Measurements from ENCODE around the gene HTT. TPM values are rescaled to one million over a fixed set of nuclear protein-coding genes. Genes with fewer than 3 reads are reported as not detected.

Gene HTT
- total RNA-seq, 2 donors from 2014 or later = 104 to 109 TPM

- no peaks in the 10 kb centered on the region for H3K27me3 ChIP-seq (ENCODE audit: control insufficient read depth, insufficient read depth, low read length, poor library complexity, severe bottlenecking)
- Mint-ChIP-seq H3K4me3 (no peak overlapping the region), H3K27me3 (ENCODE audit: insufficient read depth) (no peaks in the 10 kb centered on the region), H3K4me1 (peaks cover 5% of the 10 kb centered on the region), H3K9me3 (peaks cover 21% of the 10 kb centered on the region), H3K36me3 (ENCODE audit: low read depth) (peaks cover 94% of the 10 kb centered on the region), H3K27ac (peak overlapping the region; percentile 64)
- no peaks in the 10 kb centered on the region for H3K4me1 ChIP-seq (ENCODE audit: control insufficient read depth, insufficient read depth, low read length)
- H3K27ac ChIP-seq (ENCODE audit: low read depth, low read length) = no peak overlapping the region
- no peak overlapping the region for H3K4me3 ChIP-seq (ENCODE audit: low read length)
- peak; percentile 61 for DNase-seq
- TF ChIP-seq CTCF (conservative IDR thresholded peaks at IDR 0.05) = no peak
- H3K9me3 ChIP-seq (ENCODE audit: control insufficient read depth, low read length) = peaks cover 30% of the 10 kb centered on the region
- 80 to 86% methylated on average over 4 of the region's 5 CpGs for WGBS, 2 experiments (ENCODE audit: insufficient coverage in 1 of 2, insufficient read length in 1 of 2)
- no peak overlapping the region for H3K9ac ChIP-seq (ENCODE audit: extremely low read depth, low read length, poor library complexity, severe bottlenecking)
- H3K36me3 ChIP-seq (ENCODE audit: control insufficient read depth, insufficient read depth, low read length) = peaks cover 90% of the 10 kb centered on the region
Measured at GRCh38 chr4:3111461-3111860, 37.0 kb downstream of the HTT start.

- H3K9me3 Mint-ChIP-seq = peaks cover 21% of the 10 kb centered on the region
- no peak overlapping the region for H3K4me3 ChIP-seq (ENCODE audit: low read length)
- H3K36me3 Mint-ChIP-seq (ENCODE audit: low read depth) = peaks cover 95% of the 10 kb centered on the region
- H3K27me3 ChIP-seq (ENCODE audit: control insufficient read depth, insufficient read depth, low read length, poor library complexity, severe bottlenecking) = no peaks in the 10 kb centered on the region
- 96% methylated on average over 4 of the region's 4 CpGs; no CpG with 5 or more reads in 1 of the 2 experiments for WGBS, 2 experiments (ENCODE audit: insufficient coverage in 1 of 2, insufficient read length in 1 of 2)
- H3K27ac Mint-ChIP-seq = no peak overlapping the region
- H3K9ac ChIP-seq (ENCODE audit: extremely low read depth, low read length, poor library complexity, severe bottlenecking) = no peak overlapping the region
- TF ChIP-seq CTCF (conservative IDR thresholded peaks at IDR 0.05) = no peak
- no peak overlapping the region for H3K27ac ChIP-seq (ENCODE audit: low read depth, low read length)
- H3K4me3 Mint-ChIP-seq = no peak overlapping the region
- peaks cover 94% of the 10 kb centered on the region for H3K36me3 ChIP-seq (ENCODE audit: control insufficient read depth, insufficient read depth, low read length)
- no peaks in the 10 kb centered on the region for H3K4me1 ChIP-seq (ENCODE audit: control insufficient read depth, insufficient read depth, low read length)
- DNase-seq = no peak
- no peaks in the 10 kb centered on the region for H3K27me3 Mint-ChIP-seq (ENCODE audit: insufficient read depth)
- peaks cover 30% of the 10 kb centered on the region for H3K9me3 ChIP-seq (ENCODE audit: control insufficient read depth, low read length)
- H3K4me1 Mint-ChIP-seq = peaks cover 5% of the 10 kb centered on the region
Measured at GRCh38 chr4:3112201-3112600, 37.7 kb downstream of the HTT start.

GRCh38 chr4:3112609-3113469 lies 38.4 kb downstream of the HTT start:
- Mint-ChIP-seq H3K9me3 (peaks cover 21% of the 10 kb centered on the region), H3K4me1 (peaks cover 5% of the 10 kb centered on the region), H3K27me3 (ENCODE audit: insufficient read depth) (no peaks in the 10 kb centered on the region), H3K36me3 (ENCODE audit: low read depth) (peaks cover 94% of the 10 kb centered on the region), H3K27ac (no peak overlapping the region), H3K4me3 (no peak overlapping the region)
- no peak for TF ChIP-seq CTCF (conservative IDR thresholded peaks at IDR 0.05)
- Histone ChIP-seq H3K9me3 (ENCODE audit: control insufficient read depth, low read length) (peaks cover 30% of the 10 kb centered on the region), H3K36me3 (ENCODE audit: control insufficient read depth, insufficient read depth, low read length) (peaks cover 94% of the 10 kb centered on the region), H3K27me3 (ENCODE audit: control insufficient read depth, insufficient read depth, low read length, poor library complexity, severe bottlenecking) (no peaks in the 10 kb centered on the region), H3K9ac (ENCODE audit: extremely low read depth, low read length, poor library complexity, severe bottlenecking) (no peak overlapping the region), H3K4me3 (ENCODE audit: low read length) (no peak overlapping the region), H3K4me1 (ENCODE audit: control insufficient read depth, insufficient read depth, low read length) (no peaks in the 10 kb centered on the region), H3K27ac (ENCODE audit: low read depth, low read length) (no peak overlapping the region)
- WGBS, 2 experiments (ENCODE audit: insufficient coverage in 1 of 2, insufficient read length in 1 of 2) = 94 to 95% methylated on average over 4 to 5 of the region's 5 CpGs
- no peak for DNase-seq
